Measurements from ENCODE around the gene VWA3B. TPM values are rescaled to one million over a fixed set of nuclear protein-coding genes. Genes with fewer than 3 reads are reported as not detected.
A peak's percentile ranks its signal among the peaks of the same experiment; 100 is the strongest.

Gene VWA3B
- polyA plus RNA-seq, 1 donor (not counting 4 experiments of a cell fraction or from before 2014, with no cell fraction given): not detected

DNA sequence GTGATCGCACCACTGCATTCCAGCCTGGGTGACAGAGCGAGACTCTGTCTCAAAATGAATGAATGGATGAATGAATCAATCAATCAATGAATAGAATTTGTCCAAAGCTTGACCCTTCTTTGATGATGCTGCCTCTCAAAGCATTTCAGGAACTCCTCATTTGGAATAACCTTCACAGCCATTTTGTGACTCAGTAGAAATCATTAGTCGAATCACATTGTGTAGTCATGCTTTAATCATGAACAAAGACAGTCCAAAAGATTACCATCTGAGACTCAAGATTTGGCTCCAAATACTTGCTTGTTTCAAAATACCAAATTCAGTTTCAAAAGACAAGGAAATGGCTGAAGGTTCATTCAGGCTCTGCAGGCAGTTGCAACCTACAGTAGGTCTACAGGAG is 83.1 kb downstream of the VWA3B start:
- Histone ChIP-seq H3K27ac (ENCODE audit: control insufficient read depth, insufficient read depth, low read length) (no peak overlapping the region), H3K9me3 (ENCODE audit: control insufficient read depth, low read depth, low read length) (no peaks in the 10 kb centered on the region), H3K9ac (ENCODE audit: control insufficient read depth, extremely low read depth, insufficient read depth, low read length) (no peak overlapping the region), H3K4me3 (ENCODE audit: control insufficient read depth in 2 of 3, extremely low read depth in 1 of 3, insufficient read depth in 2 of 3, low read depth in 1 of 3, low read length in 3 of 3) (no peak overlapping the region), H3K27me3 (ENCODE audit: control insufficient read depth, extremely low read depth, insufficient read depth, low read length) (no peaks in the 10 kb centered on the region), H3K4me1 (ENCODE audit: control insufficient read depth, extremely low read depth, insufficient read depth, low read length) (peaks cover 12% of the 10 kb centered on the region), H4K20me1 (ENCODE audit: control insufficient read depth, extremely low read depth, insufficient read depth, low read length) (no peaks in the 10 kb centered on the region), H3K4me2 (ENCODE audit: control insufficient read depth, extremely low read depth, insufficient read depth, low read depth, low read length) (no peak overlapping the region), H3K79me2 (ENCODE audit: control insufficient read depth, insufficient read depth, low read length) (no peaks in the 10 kb centered on the region), H2AFZ (ENCODE audit: control insufficient read depth, low read length) (no peak overlapping the region), H3K36me3 (ENCODE audit: control insufficient read depth in 2 of 2, extremely low read depth in 1 of 2, insufficient read depth in 2 of 2, low read length in 2 of 2) (no peaks in the 10 kb centered on the region), H3K9me1 (ENCODE audit: control insufficient read depth, extremely low read depth, insufficient read depth, low read length) (no peaks in the 10 kb centered on the region)
- no peak for DNase-seq (ENCODE audit: low read depth, low spot score)
- peak; percentile 34 for FAIRE-seq
- dilution Hi-C loops (cut with MboI; ENCODE audit: extremely low pct_ligation_motif_present, low sequenced_read_pairs): no loop called here
- TF ChIP-seq EZH2 (IDR thresholded peaks at IDR 0.05; ENCODE audit: low read length): no peak
- TF ChIP-seq, protein P1, sequence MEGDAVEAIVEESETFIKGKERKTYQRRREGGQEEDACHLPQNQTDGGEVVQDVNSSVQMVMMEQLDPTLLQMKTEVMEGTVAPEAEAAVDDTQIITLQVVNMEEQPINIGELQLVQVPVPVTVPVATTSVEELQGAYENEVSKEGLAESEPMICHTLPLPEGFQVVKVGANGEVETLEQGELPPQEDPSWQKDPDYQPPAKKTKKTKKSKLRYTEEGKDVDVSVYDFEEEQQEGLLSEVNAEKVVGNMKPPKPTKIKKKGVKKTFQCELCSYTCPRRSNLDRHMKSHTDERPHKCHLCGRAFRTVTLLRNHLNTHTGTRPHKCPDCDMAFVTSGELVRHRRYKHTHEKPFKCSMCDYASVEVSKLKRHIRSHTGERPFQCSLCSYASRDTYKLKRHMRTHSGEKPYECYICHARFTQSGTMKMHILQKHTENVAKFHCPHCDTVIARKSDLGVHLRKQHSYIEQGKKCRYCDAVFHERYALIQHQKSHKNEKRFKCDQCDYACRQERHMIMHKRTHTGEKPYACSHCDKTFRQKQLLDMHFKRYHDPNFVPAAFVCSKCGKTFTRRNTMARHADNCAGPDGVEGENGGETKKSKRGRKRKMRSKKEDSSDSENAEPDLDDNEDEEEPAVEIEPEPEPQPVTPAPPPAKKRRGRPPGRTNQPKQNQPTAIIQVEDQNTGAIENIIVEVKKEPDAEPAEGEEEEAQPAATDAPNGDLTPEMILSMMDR (optimal IDR thresholded peaks at IDR 0.05 in 1 of 3, IDR thresholded peaks at IDR 0.05 in 1 of 3, conservative IDR thresholded peaks at IDR 0.05 in 1 of 3; ENCODE audit: extremely low read depth in 1 of 3, insufficient read depth in 2 of 3, low read length in 3 of 3): no peak

GRCh38 chr2:98172150-98172765 is 85.3 kb downstream of the VWA3B start:
- Histone ChIP-seq H3K4me3 (ENCODE audit: control insufficient read depth in 2 of 3, extremely low read depth in 1 of 3, insufficient read depth in 2 of 3, low read depth in 1 of 3, low read length in 3 of 3) (no peak overlapping the region), H3K9ac (ENCODE audit: control insufficient read depth, extremely low read depth, insufficient read depth, low read length) (no peak overlapping the region), H4K20me1 (ENCODE audit: control insufficient read depth, extremely low read depth, insufficient read depth, low read length) (no peaks in the 10 kb centered on the region), H3K27ac (ENCODE audit: control insufficient read depth, insufficient read depth, low read length) (no peak overlapping the region), H3K36me3 (ENCODE audit: control insufficient read depth in 2 of 2, extremely low read depth in 1 of 2, insufficient read depth in 2 of 2, low read length in 2 of 2) (no peaks in the 10 kb centered on the region), H2AFZ (ENCODE audit: control insufficient read depth, low read length) (no peak overlapping the region), H3K27me3 (ENCODE audit: control insufficient read depth, extremely low read depth, insufficient read depth, low read length) (no peaks in the 10 kb centered on the region), H3K4me1 (ENCODE audit: control insufficient read depth, extremely low read depth, insufficient read depth, low read length) (peaks cover 9% of the 10 kb centered on the region), H3K9me1 (ENCODE audit: control insufficient read depth, extremely low read depth, insufficient read depth, low read length) (no peaks in the 10 kb centered on the region), H3K4me2 (ENCODE audit: control insufficient read depth, extremely low read depth, insufficient read depth, low read depth, low read length) (no peak overlapping the region), H3K9me3 (ENCODE audit: control insufficient read depth, low read depth, low read length) (no peaks in the 10 kb centered on the region), H3K79me2 (ENCODE audit: control insufficient read depth, insufficient read depth, low read length) (no peaks in the 10 kb centered on the region)
- FAIRE-seq (no peak), DNase-seq (ENCODE audit: low read depth, low spot score) (no peak)
- no peak for TF ChIP-seq EZH2 (IDR thresholded peaks at IDR 0.05; ENCODE audit: low read length)
- TF ChIP-seq, protein P1 (optimal IDR thresholded peaks at IDR 0.05 in 1 of 3, IDR thresholded peaks at IDR 0.05 in 1 of 3, conservative IDR thresholded peaks at IDR 0.05 in 1 of 3; ENCODE audit: extremely low read depth in 1 of 3, insufficient read depth in 2 of 3, low read length in 3 of 3): no peak
- dilution Hi-C loops (cut with MboI; ENCODE audit: extremely low pct_ligation_motif_present, low sequenced_read_pairs): no loop called here

All from keratinocyte (primary cell).